ENCODE results near the gene HACD2.

DNA sequence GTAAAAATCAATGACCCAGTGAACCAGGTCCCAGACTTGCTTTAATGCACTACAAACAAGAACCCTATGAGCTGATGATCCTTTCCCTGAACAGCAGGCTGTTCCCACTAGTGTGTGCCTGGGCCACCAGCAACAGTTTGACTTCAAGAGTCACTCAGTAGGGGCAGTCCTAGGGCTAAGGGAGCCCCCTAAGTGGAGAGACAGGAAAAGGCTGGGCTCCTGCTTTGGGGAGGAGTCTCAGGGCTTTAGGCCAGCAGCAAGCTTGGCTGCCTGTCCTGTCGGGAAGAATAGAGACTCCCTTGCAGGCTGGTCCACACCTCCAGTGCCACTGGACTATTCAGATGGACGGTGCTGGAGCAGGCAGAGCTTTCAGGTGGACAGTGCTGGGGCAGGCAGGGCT is 106.5 kb downstream of the HACD2 start:
- no peak for TF ChIP-seq CTCF (IDR thresholded peaks at IDR 0.05)
- no peak for TF ChIP-seq POLR2A (IDR thresholded peaks at IDR 0.05)

Measured in adrenal gland (tissue), 5 donors.